WTC11 (cell line): ENCODE measurements around the gene SEPTIN14. TPM values are rescaled to one million over a fixed set of nuclear protein-coding genes. Genes with fewer than 3 reads are reported as not detected.

Experiments used
- ATAC-seq: fragments of 200-7000 bp; cut with Tn5 transposase; 2 replicates; pipeline ENCODE4 v1.10.0; 2021; ENCODE audit warnings: mild to moderate bottlenecking, moderate library complexity
- CTCF ChIA-PET: fragments of 300-600 bp; sonication (Branson Sonifier 250); formaldehyde crosslinking; loops from one replicate; lab custom pipeline; 2021; ENCODE audit warnings: antibody characterized with exemption; lab: Charles Lee
- POLR2A ChIA-PET: fragments of 350-600 bp; sonication (Branson Sonifier 250); formaldehyde crosslinking; loops from one replicate; lab custom pipeline; 2021; ENCODE audit warnings: antibody characterized with exemption; lab: Charles Lee
- DNase-seq: peaks from one replicate; pipeline ENCODE4 v3.0.0; 2021; ENCODE audit warnings: low spot score
- H3K27ac Mint-ChIP-seq: 2 replicates; pipeline ENCODE4 v1.8.0; 2021; ENCODE audit warnings: mixed read lengths
- H3K27me3 Mint-ChIP-seq: 2 replicates; pipeline ENCODE4 v1.8.0; 2021; ENCODE audit warnings: low read depth, mild to moderate bottlenecking, moderate library complexity, mixed read lengths
- H3K36me3 Mint-ChIP-seq: 2 replicates; pipeline ENCODE4 v1.8.0; 2021; ENCODE audit warnings: mixed read lengths
- H3K4me1 Mint-ChIP-seq: 2 replicates; pipeline ENCODE4 v1.8.0; 2022; ENCODE audit warnings: mixed read lengths
- H3K4me3 Mint-ChIP-seq: 2 replicates; pipeline ENCODE4 v1.8.0; 2021; ENCODE audit warnings: mild to moderate bottlenecking, moderate library complexity, mixed read lengths
- H3K9me3 Mint-ChIP-seq: 2 replicates; pipeline ENCODE4 v1.8.0; 2021; ENCODE audit warnings: mixed read lengths
- AFF4 ChIP-seq: sonication (generic); formaldehyde crosslinking; IDR thresholded peaks from 2 replicates; pipeline ENCODE4 v1.8.1; 2023; ENCODE audit warnings: mild to moderate bottlenecking, missing genetic modification reagents, borderline replicate concordance
- CDX4 ChIP-seq: fragments of 250-450 bp; sonication (Bioruptor Pico); IDR thresholded peaks from 2 replicates; pipeline ENCODE4 v1.9.0; 2021; ENCODE audit warnings: moderate library complexity, mild to moderate bottlenecking, inconsistent platforms, borderline replicate concordance
- CREM ChIP-seq: sonication (generic); formaldehyde crosslinking; IDR thresholded peaks from 2 replicates; pipeline ENCODE4 v1.8.1; 2022; ENCODE audit warnings: mild to moderate bottlenecking, missing genetic modification reagents, moderate library complexity
- GABPB1 ChIP-seq: sonication (generic); formaldehyde crosslinking; IDR thresholded peaks from 2 replicates; pipeline ENCODE4 v1.8.1; 2023; ENCODE audit warnings: mild to moderate bottlenecking, missing genetic modification reagents
- MXD4 ChIP-seq: fragments of 250-450 bp; sonication (Bioruptor Pico); IDR thresholded peaks from 2 replicates; pipeline ENCODE4 v1.8.0; 2021; ENCODE audit warnings: mild to moderate bottlenecking, moderate library complexity, borderline replicate concordance
- NFE2L1 ChIP-seq: sonication (generic); formaldehyde crosslinking; IDR thresholded peaks from 2 replicates; pipeline ENCODE4 v1.8.1; 2023; ENCODE audit warnings: missing genetic modification reagents
- RORB ChIP-seq: fragments of 250-450 bp; sonication (Bioruptor Pico); IDR thresholded peaks from 2 replicates; pipeline ENCODE4 v1.9.0; 2021; ENCODE audit warnings: mild to moderate bottlenecking
- SMAD4 ChIP-seq: sonication (generic); formaldehyde crosslinking; IDR thresholded peaks from 2 replicates; pipeline ENCODE4 v1.8.0; 2022; ENCODE audit warnings: mild to moderate bottlenecking, missing genetic modification reagents
- USF2 ChIP-seq: sonication (generic); formaldehyde crosslinking; IDR thresholded peaks from 2 replicates; pipeline ENCODE4 v1.8.1; 2023; ENCODE audit warnings: mild to moderate bottlenecking, missing genetic modification reagents, moderate library complexity
- ZBTB21 ChIP-seq: sonication (generic); formaldehyde crosslinking; IDR thresholded peaks from 2 replicates; pipeline ENCODE4 v1.8.1; 2023; ENCODE audit warnings: mild to moderate bottlenecking, missing genetic modification reagents, borderline replicate concordance
- ZNF138 ChIP-seq: sonication (generic); formaldehyde crosslinking; conservative IDR thresholded peaks from 2 replicates; pipeline ENCODE4 v1.8.1; 2022; ENCODE audit warnings: mild to moderate bottlenecking, moderate library complexity, missing genetic modification reagents
- ZNF532 ChIP-seq: fragments of 250-450 bp; sonication (Bioruptor Pico); IDR thresholded peaks from 2 replicates; pipeline ENCODE4 v1.9.0; 2021; ENCODE audit warnings: mild to moderate bottlenecking, borderline replicate concordance
- total RNA-seq: library from RNA; stranded (reverse); gene quantifications from 3 replicates; pipeline ENCODE4 v1.2.3, GENCODE V29; 2021
- TF ChIP-seq, protein P1 (sequence below): sonication (generic); formaldehyde crosslinking; IDR thresholded peaks from 2 replicates; pipeline ENCODE4 v1.8.0; 2022; ENCODE audit warnings: missing genetic modification reagents
- TF ChIP-seq, protein P2 (sequence below): sonication (generic); formaldehyde crosslinking; IDR thresholded peaks from 2 replicates; pipeline ENCODE4 v1.8.1; 2022; ENCODE audit warnings: mild to moderate bottlenecking, moderate library complexity, missing genetic modification reagents

The SEPTIN14 gene
- total RNA-seq, 1 experiment from 2014 or later = 0.09 TPM

GRCh38 chr7:55877308-55877707 is 14.8 kb upstream of the SEPTIN14 start:
- ATAC-seq (no peak), DNase-seq (no peak)
- no peaks in the 10 kb centered on the region; the same call in 1 of the 2 replicates for H3K27me3 Mint-ChIP-seq
- CTCF ChIA-PET = no interaction called here
- 0 out of 2 replicates have a peak, but pooled peaks cover 4% of the 10 kb centered on the region for H3K36me3 Mint-ChIP-seq
- peaks cover 29% of the 10 kb centered on the region for H3K9me3 Mint-ChIP-seq
- H3K4me3 Mint-ChIP-seq = no peak overlapping the region
- H3K4me1 Mint-ChIP-seq = no peaks in the 10 kb centered on the region
- no peak overlapping the region for H3K27ac Mint-ChIP-seq
- TF ChIP-seq RORB (CRISPR knock-in tag) = no peak
- TF ChIP-seq, protein P1, sequence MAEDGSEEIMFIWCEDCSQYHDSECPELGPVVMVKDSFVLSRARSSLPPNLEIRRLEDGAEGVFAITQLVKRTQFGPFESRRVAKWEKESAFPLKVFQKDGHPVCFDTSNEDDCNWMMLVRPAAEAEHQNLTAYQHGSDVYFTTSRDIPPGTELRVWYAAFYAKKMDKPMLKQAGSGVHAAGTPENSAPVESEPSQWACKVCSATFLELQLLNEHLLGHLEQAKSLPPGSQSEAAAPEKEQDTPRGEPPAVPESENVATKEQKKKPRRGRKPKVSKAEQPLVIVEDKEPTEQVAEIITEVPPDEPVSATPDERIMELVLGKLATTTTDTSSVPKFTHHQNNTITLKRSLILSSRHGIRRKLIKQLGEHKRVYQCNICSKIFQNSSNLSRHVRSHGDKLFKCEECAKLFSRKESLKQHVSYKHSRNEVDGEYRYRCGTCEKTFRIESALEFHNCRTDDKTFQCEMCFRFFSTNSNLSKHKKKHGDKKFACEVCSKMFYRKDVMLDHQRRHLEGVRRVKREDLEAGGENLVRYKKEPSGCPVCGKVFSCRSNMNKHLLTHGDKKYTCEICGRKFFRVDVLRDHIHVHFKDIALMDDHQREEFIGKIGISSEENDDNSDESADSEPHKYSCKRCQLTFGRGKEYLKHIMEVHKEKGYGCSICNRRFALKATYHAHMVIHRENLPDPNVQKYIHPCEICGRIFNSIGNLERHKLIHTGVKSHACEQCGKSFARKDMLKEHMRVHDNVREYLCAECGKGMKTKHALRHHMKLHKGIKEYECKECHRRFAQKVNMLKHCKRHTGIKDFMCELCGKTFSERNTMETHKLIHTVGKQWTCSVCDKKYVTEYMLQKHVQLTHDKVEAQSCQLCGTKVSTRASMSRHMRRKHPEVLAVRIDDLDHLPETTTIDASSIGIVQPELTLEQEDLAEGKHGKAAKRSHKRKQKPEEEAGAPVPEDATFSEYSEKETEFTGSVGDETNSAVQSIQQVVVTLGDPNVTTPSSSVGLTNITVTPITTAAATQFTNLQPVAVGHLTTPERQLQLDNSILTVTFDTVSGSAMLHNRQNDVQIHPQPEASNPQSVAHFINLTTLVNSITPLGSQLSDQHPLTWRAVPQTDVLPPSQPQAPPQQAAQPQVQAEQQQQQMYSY (CRISPR knock-in tag) = no peak
- TF ChIP-seq, protein P2, sequence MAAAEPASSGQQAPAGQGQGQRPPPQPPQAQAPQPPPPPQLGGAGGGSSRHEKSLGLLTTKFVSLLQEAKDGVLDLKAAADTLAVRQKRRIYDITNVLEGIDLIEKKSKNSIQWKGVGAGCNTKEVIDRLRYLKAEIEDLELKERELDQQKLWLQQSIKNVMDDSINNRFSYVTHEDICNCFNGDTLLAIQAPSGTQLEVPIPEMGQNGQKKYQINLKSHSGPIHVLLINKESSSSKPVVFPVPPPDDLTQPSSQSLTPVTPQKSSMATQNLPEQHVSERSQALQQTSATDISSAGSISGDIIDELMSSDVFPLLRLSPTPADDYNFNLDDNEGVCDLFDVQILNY (CRISPR knock-in tag) = no peak
- TF ChIP-seq ZNF532 (CRISPR knock-in tag) = no peak
- no peak for TF ChIP-seq CREM (CRISPR knock-in tag)
- TF ChIP-seq NFE2L1 (CRISPR knock-in tag) = no peak
- no peak for TF ChIP-seq USF2 (CRISPR knock-in tag)
- no peak for TF ChIP-seq GABPB1
- POLR2A ChIA-PET = no interaction called here

DNA sequence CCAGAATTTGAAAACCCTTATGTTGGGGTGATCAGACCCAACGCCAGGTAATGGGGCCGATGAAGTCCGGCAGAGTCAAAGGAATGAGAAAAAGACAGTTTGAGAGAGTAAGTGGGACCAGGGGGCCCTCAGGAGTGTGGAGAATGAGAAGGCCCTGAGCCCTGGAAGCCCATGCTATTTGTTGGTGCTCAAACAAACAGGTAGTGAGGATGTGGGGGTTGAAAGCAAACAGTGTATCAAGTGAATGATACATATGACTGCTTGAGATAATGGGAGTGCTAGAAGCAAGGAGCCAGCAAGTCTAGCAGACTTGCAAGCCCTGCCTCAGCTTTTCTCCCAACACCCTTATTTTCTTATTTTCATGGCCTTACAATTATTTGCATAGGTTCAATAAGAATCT is 11.2 kb upstream of the SEPTIN14 start:
- Mint-ChIP-seq H3K9me3 (peaks cover 51% of the 10 kb centered on the region), H3K27ac (no peak overlapping the region), H3K4me1 (no peaks in the 10 kb centered on the region), H3K27me3 (no peaks in the 10 kb centered on the region; the same call in 1 of the 2 replicates), H3K36me3 (peaks cover 19% of the 10 kb centered on the region), H3K4me3 (no peak overlapping the region)
- ChIA-PET POLR2A (no interaction called here), CTCF (no interaction called here)
- DNase-seq = no peak
- ATAC-seq = no peak
- no peak for TF ChIP-seq SMAD4 (CRISPR knock-in tag)
- TF ChIP-seq ZBTB21 (CRISPR knock-in tag) = no peak
- no peak for TF ChIP-seq MXD4 (CRISPR knock-in tag)
- TF ChIP-seq ZNF138 = no peak
- TF ChIP-seq AFF4 (CRISPR knock-in tag) = no peak
- TF ChIP-seq CDX4 (CRISPR knock-in tag) = no peak
- TF ChIP-seq ZNF532 (CRISPR knock-in tag) = no peak
